Endodermal cell (in vitro differentiated cells): ENCODE measurements around the gene MC2R. TPM values are rescaled to one million over a fixed set of nuclear protein-coding genes. Genes with fewer than 3 reads are reported as not detected.

Source experiments
- DNase-seq: peaks from one replicate; pipeline ENCODE4 v3.0.0-alpha.2; 2017
- H3K27ac ChIP-seq: 2 replicates; pipeline ENCODE4 v1.5.1; 2013; ENCODE audit warnings: mild to moderate bottlenecking, low read depth, low read length, moderate library complexity
- H3K27me3 ChIP-seq: 2 replicates; pipeline ENCODE4 v1.6.1; 2013; ENCODE audit warnings: mild to moderate bottlenecking, low read length, moderate library complexity; ENCODE audit not compliant: insufficient read depth, control insufficient read depth, poor library complexity, severe bottlenecking
- H3K36me3 ChIP-seq: 2 replicates; pipeline ENCODE4 v1.7.0; 2013; ENCODE audit warnings: mild to moderate bottlenecking, low read length, moderate library complexity; ENCODE audit not compliant: control insufficient read depth, insufficient read depth
- H3K4me1 ChIP-seq: one replicate; pipeline ENCODE4 v1.7.0; 2013; ENCODE audit warnings: low read length; ENCODE audit not compliant: control insufficient read depth, insufficient read depth
- H3K4me3 ChIP-seq: 2 replicates; pipeline ENCODE4 v1.5.1; 2013; ENCODE audit warnings: mild to moderate bottlenecking, low read length, moderate library complexity
- H3K9ac ChIP-seq: 2 replicates; pipeline ENCODE4 v1.6.1; 2013; ENCODE audit warnings: mild to moderate bottlenecking, low read length, moderate library complexity; ENCODE audit not compliant: poor library complexity, severe bottlenecking; ENCODE audit errors: extremely low read depth
- H3K9me3 ChIP-seq: 2 replicates; pipeline ENCODE4 v1.6.1; 2013; ENCODE audit warnings: mild to moderate bottlenecking, low read length, moderate library complexity; ENCODE audit not compliant: control insufficient read depth
- H3K27ac Mint-ChIP-seq: 2 replicates; pipeline ENCODE4 v1.8.0; 2020; ENCODE audit warnings: mixed read lengths
- H3K27me3 Mint-ChIP-seq: 2 replicates; pipeline ENCODE4 v1.8.0; 2021; ENCODE audit warnings: mild to moderate bottlenecking, mixed read lengths; ENCODE audit not compliant: insufficient read depth
- H3K36me3 Mint-ChIP-seq: 2 replicates; pipeline ENCODE4 v1.8.0; 2020; ENCODE audit warnings: low read depth, mixed read lengths
- H3K4me1 Mint-ChIP-seq: 2 replicates; pipeline ENCODE4 v1.8.0; 2020; ENCODE audit warnings: mixed read lengths
- H3K4me3 Mint-ChIP-seq: 2 replicates; pipeline ENCODE4 v1.8.0; 2020; ENCODE audit warnings: mild to moderate bottlenecking, moderate library complexity, mixed read lengths
- H3K9me3 Mint-ChIP-seq: 2 replicates; pipeline ENCODE4 v1.8.0; 2020; ENCODE audit warnings: mild to moderate bottlenecking, mixed read lengths
- WGBS, 2 experiments: methylation state at CpG; one replicate each; pipeline versions ENCODE4 v1.1.5 to v1.1.7; 2013; ENCODE audit warnings: missing lambda C conversion rate in 2 of 2, mixed read lengths in 1 of 2; ENCODE audit not compliant: insufficient coverage in 1 of 2, insufficient read length in 1 of 2; 5-methylcytosine and 5-hydroxymethylcytosine counted together
- total RNA-seq, 2 donors: library from RNA; stranded (reverse); fragmentation: NEBNext Ultra II Directional in 1 of 2; extraction: Animal tissue kit (Norgen Biotek cat#: 25700) in 1 of 2; gene quantifications; 2 replicates in 1 of 2; 3 replicates in 1 of 2; pipeline ENCODE4 v1.2.1, GENCODE V29; 2021
- TF ChIP-seq, protein P1 (sequence below): fragments of 200-600 bp; sonication (generic); conservative IDR thresholded peaks from 2 replicates; pipeline ENCODE4 v1.5.0; 2021; ENCODE audit warnings: antibody characterized with exemption, mild to moderate bottlenecking

Gene MC2R
- total RNA-seq, 2 donors from 2014 or later = not detected

DNA sequence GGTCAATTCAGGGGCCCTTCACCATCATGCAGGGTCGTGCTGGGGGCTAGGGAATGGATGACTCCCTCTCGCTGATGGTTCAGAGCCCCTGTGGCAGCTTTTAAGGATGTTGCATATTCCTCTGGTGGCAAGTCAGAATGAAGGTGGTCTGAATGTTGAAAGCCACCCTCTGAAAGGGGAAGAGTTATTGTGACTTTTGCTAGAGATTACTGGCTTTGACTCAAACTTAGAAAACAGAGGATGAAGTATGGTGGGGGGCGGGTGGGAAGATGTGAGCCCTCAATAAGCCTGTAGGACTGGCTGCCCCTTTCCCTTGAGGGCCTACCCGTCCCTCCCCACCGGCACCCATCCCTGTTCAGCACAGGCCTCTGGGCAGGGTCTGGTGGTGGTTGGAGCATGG is 23.2 kb downstream of the MC2R start:
- Histone ChIP-seq H3K9me3 (no peaks in the 10 kb centered on the region), H3K4me3 (no peak overlapping the region), H3K27ac (no peak overlapping the region), H3K36me3 (no peaks in the 10 kb centered on the region), H3K9ac (no peak overlapping the region), H3K27me3 (no peaks in the 10 kb centered on the region), H3K4me1 (no peaks in the 10 kb centered on the region)
- H3K4me3 Mint-ChIP-seq = no peak overlapping the region
- H3K4me1 Mint-ChIP-seq = no peaks in the 10 kb centered on the region
- no peaks in the 10 kb centered on the region for H3K36me3 Mint-ChIP-seq
- H3K9me3 Mint-ChIP-seq = no peaks in the 10 kb centered on the region
- H3K27ac Mint-ChIP-seq = no peak overlapping the region
- no peaks in the 10 kb centered on the region for H3K27me3 Mint-ChIP-seq
- 57 to 86% methylated on average over 1 to 5 of the region's 5 CpGs for WGBS, 2 experiments
- DNase-seq = no peak
- TF ChIP-seq, protein P1, sequence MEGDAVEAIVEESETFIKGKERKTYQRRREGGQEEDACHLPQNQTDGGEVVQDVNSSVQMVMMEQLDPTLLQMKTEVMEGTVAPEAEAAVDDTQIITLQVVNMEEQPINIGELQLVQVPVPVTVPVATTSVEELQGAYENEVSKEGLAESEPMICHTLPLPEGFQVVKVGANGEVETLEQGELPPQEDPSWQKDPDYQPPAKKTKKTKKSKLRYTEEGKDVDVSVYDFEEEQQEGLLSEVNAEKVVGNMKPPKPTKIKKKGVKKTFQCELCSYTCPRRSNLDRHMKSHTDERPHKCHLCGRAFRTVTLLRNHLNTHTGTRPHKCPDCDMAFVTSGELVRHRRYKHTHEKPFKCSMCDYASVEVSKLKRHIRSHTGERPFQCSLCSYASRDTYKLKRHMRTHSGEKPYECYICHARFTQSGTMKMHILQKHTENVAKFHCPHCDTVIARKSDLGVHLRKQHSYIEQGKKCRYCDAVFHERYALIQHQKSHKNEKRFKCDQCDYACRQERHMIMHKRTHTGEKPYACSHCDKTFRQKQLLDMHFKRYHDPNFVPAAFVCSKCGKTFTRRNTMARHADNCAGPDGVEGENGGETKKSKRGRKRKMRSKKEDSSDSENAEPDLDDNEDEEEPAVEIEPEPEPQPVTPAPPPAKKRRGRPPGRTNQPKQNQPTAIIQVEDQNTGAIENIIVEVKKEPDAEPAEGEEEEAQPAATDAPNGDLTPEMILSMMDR = no peak

DNA sequence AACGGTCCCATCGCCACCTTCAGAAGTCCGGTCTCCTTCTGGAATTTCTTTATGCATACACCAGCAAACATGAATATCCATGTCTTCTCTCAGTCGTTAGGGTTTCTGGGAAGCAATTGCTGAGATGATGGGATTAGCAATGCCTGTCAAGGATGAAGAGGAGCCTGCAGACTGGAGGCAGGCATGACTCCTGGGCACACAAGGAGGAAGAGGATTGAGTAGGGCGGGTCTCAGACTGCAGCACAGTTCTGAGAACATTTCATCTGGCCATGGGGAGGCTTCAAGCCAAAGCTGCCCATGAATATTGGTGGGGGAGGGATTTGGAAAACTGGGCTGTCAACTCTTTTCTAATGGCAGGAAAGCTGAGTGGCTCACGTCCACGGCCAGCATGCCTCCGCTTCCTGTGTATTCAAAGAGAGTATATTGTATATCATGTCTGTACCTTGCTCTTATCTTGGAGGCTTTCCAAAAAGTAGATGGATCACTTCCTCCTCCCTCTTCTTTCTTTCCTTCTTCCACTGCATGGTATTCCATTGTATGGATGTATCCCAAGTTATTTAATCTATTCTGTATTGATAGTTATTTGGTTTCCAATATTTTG is 24.5 kb downstream of the MC2R start:
- no peaks in the 10 kb centered on the region for H3K27me3 Mint-ChIP-seq
- TF ChIP-seq, protein P1 = no peak
- Histone ChIP-seq H3K9me3 (no peaks in the 10 kb centered on the region), H3K9ac (no peak overlapping the region), H3K36me3 (no peaks in the 10 kb centered on the region), H3K27me3 (no peaks in the 10 kb centered on the region), H3K27ac (no peak overlapping the region), H3K4me1 (no peaks in the 10 kb centered on the region), H3K4me3 (no peak overlapping the region)
- 88 to 94% methylated on average over 2 to 5 of the region's 8 CpGs for WGBS, 2 experiments
- DNase-seq = no peak
- H3K4me1 Mint-ChIP-seq = peaks cover 5% of the 10 kb centered on the region
- H3K36me3 Mint-ChIP-seq = no peaks in the 10 kb centered on the region
- H3K27ac Mint-ChIP-seq = no peak overlapping the region
- H3K9me3 Mint-ChIP-seq = no peaks in the 10 kb centered on the region
- no peak overlapping the region for H3K4me3 Mint-ChIP-seq

DNA sequence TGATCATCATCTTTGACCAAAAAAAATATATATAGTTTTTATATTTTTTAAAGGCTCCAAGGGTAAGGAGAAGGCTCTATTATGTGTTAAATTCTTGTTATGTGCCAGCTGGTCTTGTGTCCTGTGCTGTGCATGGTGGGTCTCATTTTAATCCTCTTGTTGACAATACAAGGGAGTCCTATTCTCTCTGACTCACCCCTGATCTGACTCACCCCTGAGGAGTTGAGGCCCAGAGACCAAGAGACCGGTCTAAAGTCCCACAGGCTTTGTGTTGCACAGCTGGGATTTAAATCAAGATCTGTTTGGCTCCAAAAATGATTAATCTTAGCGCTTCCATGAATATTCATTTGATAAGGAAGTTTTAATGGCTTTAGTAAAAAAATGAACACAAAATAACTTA is 25.7 kb downstream of the MC2R start:
- Mint-ChIP-seq H3K4me3 (no peak overlapping the region), H3K27me3 (no peaks in the 10 kb centered on the region), H3K27ac (no peak overlapping the region), H3K36me3 (no peaks in the 10 kb centered on the region), H3K4me1 (peaks cover 5% of the 10 kb centered on the region), H3K9me3 (no peaks in the 10 kb centered on the region)
- Histone ChIP-seq H3K9me3 (no peaks in the 10 kb centered on the region), H3K27me3 (no peaks in the 10 kb centered on the region), H3K4me1 (no peaks in the 10 kb centered on the region), H3K36me3 (no peaks in the 10 kb centered on the region), H3K4me3 (no peak overlapping the region), H3K27ac (no peak overlapping the region), H3K9ac (no peak overlapping the region)
- 59 to 88% methylated on average over 1 of the region's 2 CpGs for WGBS, 2 experiments
- DNase-seq = no peak
- TF ChIP-seq, protein P1 = no peak
